NCI-H146 treated with DMSO at 0.1 percent for 48 hours (cell line): ENCODE data around the gene GCC1.
"Not testable (repeated sequence)": the region's sequence is repeated elsewhere in the genome, so short reads cannot be mapped to it uniquely, and the experiment has no call there.

Source experiments
- DNase-seq: peaks from one replicate; lab custom pipeline; 2025; ENCODE audit not compliant: unreplicated experiment; lab: John Stamatoyannopoulos, UW

Gene GCC1

GRCh38 chr7:127588697-127589482 lies 3.5 kb upstream of the GCC1 start:
- DNase-seq, result peak; percentile 56

GRCh38 chr7:127588019-127588696 lies 2.8 kb upstream of the GCC1 start, which contains the start of gene ARF5:
ARF5 (plus strand) TSS chr7:127588411; CDS start chr7:127588499, 88 bp downstream.
- peak; percentile 46 for DNase-seq

- no peak for DNase-seq
Observed at GRCh38 chr7:127587663-127588018, 2.2 kb upstream of the GCC1 start.

GRCh38 chr7:127586346-127586745 lies 950 bp upstream of the GCC1 start:
- no peak for DNase-seq

- DNase-seq, result no peak
Observed at GRCh38 chr7:127584648-127585043, 750 bp downstream of the GCC1 start.

- no peak for DNase-seq
Observed at GRCh38 chr7:127582361-127582760, 3.0 kb downstream of the GCC1 start.

- DNase-seq, result no peak
Observed at GRCh38 chr7:127581716-127582115, 3.7 kb downstream of the GCC1 start.

- no peak for DNase-seq
Observed at GRCh38 chr7:127580612-127581011, 4.8 kb downstream of the GCC1 start.

GRCh38 chr7:127578711-127579275 lies 6.6 kb downstream of the GCC1 start:
- no peak for DNase-seq

GRCh38 chr7:127578036-127578684 lies 7.2 kb downstream of the GCC1 start:
- DNase-seq, result no peak

- DNase-seq, result no peak
Observed at GRCh38 chr7:127571741-127572505, 13.5 kb downstream of the GCC1 start.

GRCh38 chr7:127568034-127568433 lies 17.4 kb downstream of the GCC1 start:
- not testable (repeated sequence) for DNase-seq

- DNase-seq, result no peak
Observed at GRCh38 chr7:127566242-127566641, 19.2 kb downstream of the GCC1 start.

GRCh38 chr7:127557803-127558202 lies 27.6 kb downstream of the GCC1 start:
- DNase-seq, result no peak

GRCh38 chr7:127556404-127556803 lies 29.0 kb downstream of the GCC1 start:
- no peak for DNase-seq

GRCh38 chr7:127551941-127552340 lies 33.5 kb downstream of the GCC1 start:
- DNase-seq, result no peak

- DNase-seq, result no peak
Observed at GRCh38 chr7:127550247-127550646, 35.1 kb downstream of the GCC1 start.

- DNase-seq, result no peak
Observed at GRCh38 chr7:127546313-127546712, 39.1 kb downstream of the GCC1 start.

GRCh38 chr7:127541548-127541947 lies 43.8 kb downstream of the GCC1 start:
- DNase-seq, result no peak

- not testable (repeated sequence) for DNase-seq
Observed at GRCh38 chr7:127540461-127540860, 44.9 kb downstream of the GCC1 start.

- no peak for DNase-seq
Observed at GRCh38 chr7:127539116-127539515, 46.3 kb downstream of the GCC1 start.
